Naive B cell (primary cell): Measurements from ENCODE around the gene CAMK1D. TPM values are rescaled to one million over a fixed set of nuclear protein-coding genes. Genes with fewer than 3 reads are reported as not detected.

Experiments
- ATAC-seq, 2 donors: fragments of 150-1000 bp; cut with Tn5 transposase; 2 replicates each; pipeline ENCODE4 v1.10.0; 2021; ENCODE audit warnings: low read depth in 2 of 2, mild to moderate bottlenecking in 2 of 2, moderate library complexity in 2 of 2
- DNase-seq: peaks from one replicate; pipeline ENCODE4 v3.0.0; 2022
- H3K27ac Mint-ChIP-seq, 6 donors: one replicate each; pipeline ENCODE4 v1.8.0; 2020 to 2022; ENCODE audit warnings: mild to moderate bottlenecking in 6 of 6, mixed read lengths in 6 of 6, moderate library complexity in 5 of 6, inconsistent platforms in 2 of 6
- H3K27me3 Mint-ChIP-seq, 3 donors: one replicate each; pipeline ENCODE4 v1.8.0; 2021 to 2022; ENCODE audit warnings: mixed read lengths in 3 of 3, mild to moderate bottlenecking in 1 of 3
- H3K36me3 Mint-ChIP-seq, 2 donors: one replicate each; pipeline ENCODE4 v1.8.0; 2020 to 2022; ENCODE audit warnings: mixed read lengths in 2 of 2, inconsistent platforms in 1 of 2, mild to moderate bottlenecking in 1 of 2
- H3K4me1 Mint-ChIP-seq, 3 donors: one replicate each; pipeline ENCODE4 v1.8.0; 2020 to 2022; ENCODE audit warnings: mixed read lengths in 3 of 3, inconsistent platforms in 1 of 3, mild to moderate bottlenecking in 1 of 3, moderate library complexity in 1 of 3
- H3K4me3 Mint-ChIP-seq, 8 donors: one replicate each; pipeline ENCODE4 v1.8.0; 2020 to 2022; ENCODE audit warnings: mild to moderate bottlenecking in 8 of 8, mixed read lengths in 8 of 8, moderate library complexity in 8 of 8, inconsistent platforms in 2 of 8
- H3K9me3 Mint-ChIP-seq, 7 donors: one replicate each; pipeline ENCODE4 v1.8.0; 2020 to 2022; ENCODE audit warnings: mixed read lengths in 7 of 7, mild to moderate bottlenecking in 5 of 7, inconsistent platforms in 2 of 7, moderate library complexity in 1 of 7
- polyA plus RNA-seq, 6 donors: library from polyadenylated mRNA; unstranded; fragments of 300-500 nt; fragmentation: Illumina TruSeq; gene quantifications; one replicate each; pipeline ENCODE4 v1.2.3, GENCODE V29; 2021; ENCODE audit warnings: low read depth in 6 of 6

CAMK1D gene
- polyA plus RNA-seq, 6 donors from 2014 or later, result 12.2 to 54.1 (median 35.6) TPM

GRCh38 chr10:12873172-12873571 lies 523.8 kb downstream of the CAMK1D start:
- Mint-ChIP-seq H3K4me3 (no peak overlapping the region), H3K27me3 (peaks cover 0 to 3% (median 0%) of the 10 kb centered on the region in 3 donors), H3K9me3 (no peaks in the 10 kb centered on the region), H3K4me1 (peaks cover 0 to 3% (median 0%) of the 10 kb centered on the region in 3 donors), H3K36me3 (no peaks in the 10 kb centered on the region), H3K27ac (no peak overlapping the region)
- ATAC-seq (no peak), DNase-seq (no peak)

DNA sequence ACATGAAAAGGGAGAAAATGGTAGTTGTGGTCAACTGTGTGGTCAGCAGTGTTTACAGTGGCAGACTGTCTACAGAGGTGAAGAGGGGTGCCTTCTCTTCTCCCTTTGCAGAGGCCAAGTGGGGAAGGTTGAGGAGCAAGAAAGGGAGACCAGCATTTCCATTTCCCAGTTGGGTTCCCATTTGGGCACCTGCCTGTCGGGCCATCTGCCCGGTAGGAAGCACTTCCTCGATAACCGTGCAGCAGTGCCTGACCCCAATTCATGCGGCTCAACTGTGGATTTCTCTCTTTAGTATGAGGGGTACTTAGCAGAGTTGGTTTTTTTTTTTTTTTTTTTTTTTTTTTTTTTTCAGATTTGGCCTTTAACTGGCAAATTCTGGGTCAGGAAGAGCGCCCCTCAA lies 525.2 kb downstream of the CAMK1D start:
- no peak for DNase-seq
- peaks cover 0 to 3% (median 0%) of the 10 kb centered on the region in 3 donors for H3K27me3 Mint-ChIP-seq
- H3K9me3 Mint-ChIP-seq, result peaks cover 0 to under 1% (median 0%) of the 10 kb centered on the region in 7 donors
- H3K4me3 Mint-ChIP-seq, result no peak overlapping the region
- no peaks in the 10 kb centered on the region for H3K36me3 Mint-ChIP-seq
- H3K27ac Mint-ChIP-seq, result no peak overlapping the region
- peaks cover 0 to 3% (median 0%) of the 10 kb centered on the region in 3 donors for H3K4me1 Mint-ChIP-seq
- ATAC-seq, result no peak

DNA sequence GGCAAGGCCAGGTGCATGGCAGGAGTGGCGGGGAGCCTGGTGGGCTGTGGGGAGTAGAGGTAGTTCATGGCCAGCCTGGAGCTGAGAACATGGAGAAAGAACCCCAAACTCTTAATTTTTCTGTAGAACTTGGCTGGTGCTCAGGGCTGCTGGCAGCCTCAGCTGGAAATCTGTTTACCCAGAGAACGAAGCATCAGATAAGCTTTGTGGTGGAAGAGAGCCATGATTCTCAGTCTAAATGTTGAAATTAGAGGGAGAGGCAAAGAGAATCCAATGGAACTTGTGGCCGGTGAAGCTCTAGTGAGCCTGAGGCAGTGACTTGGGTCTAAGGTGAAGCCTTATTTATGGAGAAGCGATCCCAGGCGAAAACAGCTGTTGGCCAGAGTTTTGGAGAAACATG lies 525.8 kb downstream of the CAMK1D start:
- ATAC-seq, result no peak
- DNase-seq, result no peak
- Mint-ChIP-seq H3K9me3 (peaks cover 0 to 6% (median 0%) of the 10 kb centered on the region in 7 donors), H3K27me3 (peaks cover 0 to 3% (median 0%) of the 10 kb centered on the region in 3 donors), H3K4me3 (no peak overlapping the region), H3K36me3 (no peaks in the 10 kb centered on the region), H3K4me1 (peaks cover 0 to 3% (median 0%) of the 10 kb centered on the region in 3 donors), H3K27ac (no peak overlapping the region)

GRCh38 chr10:12876266-12876665 lies 526.9 kb downstream of the CAMK1D start:
- no peak for DNase-seq
- peaks cover 0 to 3% (median 0%) of the 10 kb centered on the region in 3 donors for H3K4me1 Mint-ChIP-seq
- no peak overlapping the region for H3K27ac Mint-ChIP-seq
- H3K36me3 Mint-ChIP-seq, result no peaks in the 10 kb centered on the region
- peaks cover 0 to 7% (median 0%) of the 10 kb centered on the region in 7 donors for H3K9me3 Mint-ChIP-seq
- ATAC-seq, result no peak
- no peaks in the 10 kb centered on the region for H3K27me3 Mint-ChIP-seq
- H3K4me3 Mint-ChIP-seq, result no peak overlapping the region

GRCh38 chr10:12877150-12877549 lies 527.8 kb downstream of the CAMK1D start:
- Mint-ChIP-seq H3K27me3 (peaks cover 0 to 5% (median 0%) of the 10 kb centered on the region in 3 donors), H3K36me3 (no peaks in the 10 kb centered on the region), H3K4me1 (no peaks in the 10 kb centered on the region), H3K27ac (no peak overlapping the region), H3K9me3 (peaks cover 0 to 7% (median 0%) of the 10 kb centered on the region in 7 donors), H3K4me3 (no peak overlapping the region)
- DNase-seq (no peak), ATAC-seq (no peak)

GRCh38 chr10:12880423-12880822 lies 531.1 kb downstream of the CAMK1D start:
- Mint-ChIP-seq H3K27me3 (peaks cover 0 to 27% (median 10%) of the 10 kb centered on the region in 3 donors), H3K36me3 (peaks cover 0 to 15% of the 10 kb centered on the region in 2 donors), H3K4me3 (no peak overlapping the region), H3K27ac (no peak overlapping the region), H3K4me1 (no peaks in the 10 kb centered on the region), H3K9me3 (peaks cover 0 to 7% (median 6%) of the 10 kb centered on the region in 7 donors)
- ATAC-seq (no peak), DNase-seq (no peak)

DNA sequence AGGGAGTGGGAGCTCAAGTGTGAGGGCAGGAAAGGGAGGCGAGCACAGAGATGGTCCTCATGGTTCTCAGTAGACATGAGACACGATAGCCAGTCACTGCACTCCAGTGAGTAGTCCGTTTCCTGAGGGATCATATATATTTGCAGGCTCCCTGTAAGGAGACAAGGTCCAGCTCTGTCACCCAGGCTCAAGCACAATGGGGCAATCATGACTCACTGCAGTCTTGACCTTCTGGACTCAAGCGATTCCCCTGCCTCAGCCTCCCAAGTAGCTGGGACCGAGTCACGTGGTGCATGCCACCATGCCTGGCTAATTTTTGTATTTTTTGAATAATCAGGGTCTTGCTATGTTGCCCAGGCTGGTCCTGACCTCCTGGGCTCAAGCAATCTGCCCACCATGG lies 535.5 kb downstream of the CAMK1D start:
- ATAC-seq, result no peak
- no peak for DNase-seq
- peaks cover 0 to 27% (median 10%) of the 10 kb centered on the region in 3 donors for H3K27me3 Mint-ChIP-seq
- H3K9me3 Mint-ChIP-seq, result peaks cover 0 to 7% (median 3%) of the 10 kb centered on the region in 7 donors
- H3K36me3 Mint-ChIP-seq, result peaks cover 0 to 15% of the 10 kb centered on the region in 2 donors
- H3K27ac Mint-ChIP-seq, result no peak overlapping the region
- no peak overlapping the region for H3K4me3 Mint-ChIP-seq
- no peaks in the 10 kb centered on the region for H3K4me1 Mint-ChIP-seq

Other genes starting within 250 kb of the CAMK1D start
- 1 to 10 TPM in 4 of 6 donors, under 1 TPM in 1, not detected in 1; 0.95 to 4.2 (median 2.2) TPM for gene SEC61A2, start 219.9 kb upstream of the CAMK1D start, polyA plus RNA-seq
- 10 to 100 TPM; 32.1 to 65.0 (median 42.2) TPM for gene NUDT5, start 153.7 kb upstream of the CAMK1D start, polyA plus RNA-seq
- 100 to 1,000 TPM in 5 of 6 donors, 10 to 100 TPM in 1; 98.5 to 184 (median 115) TPM for gene CDC123, start 153.4 kb upstream of the CAMK1D start, polyA plus RNA-seq